ENCODE data around the gene NBEAL2.

The NBEAL2 gene

GRCh38 chr3:47016934-47017435 is 37.5 kb downstream of the NBEAL2 start:
- H3K4me3 ChIP-seq (ENCODE audit: control insufficient read depth in 1 of 7, extremely low read depth in 1 of 7, insufficient read depth in 4 of 7, low read depth in 2 of 7, low read length in 6 of 7): peak overlapping the region in 4 of 7 experiments; percentile 34 to 56 (median 39)
- peak; percentile 73 to 95 (median 94) for DNase-seq
- peak overlapping the region; percentile 34 to 65 for H3K27ac ChIP-seq (ENCODE audit: insufficient read depth in 1 of 2, low read depth in 1 of 2, low read length in 2 of 2, poor library complexity in 1 of 2, severe bottlenecking in 2 of 2)
- no peaks in the 10 kb centered on the region for H3K9me3 ChIP-seq (ENCODE audit: control extremely low read depth in 1 of 5, control insufficient read depth in 4 of 5, insufficient read depth in 2 of 5, low read depth in 1 of 5, low read length in 4 of 5)
- H3K27me3 ChIP-seq (replicated peaks in 2 of 5; ENCODE audit: control insufficient read depth in 4 of 5, insufficient read depth in 5 of 5, low read length in 4 of 5): no peaks in the 10 kb centered on the region
- peaks cover 14 to 70% (median 22%) of the 10 kb centered on the region in 4 experiments for H3K36me3 ChIP-seq (ENCODE audit: control insufficient read depth in 4 of 4, insufficient read depth in 4 of 4, low read length in 3 of 4)
- peaks cover 35 to 62% (median 46%) of the 10 kb centered on the region in 4 experiments for H3K4me1 ChIP-seq (ENCODE audit: control extremely low read depth in 1 of 4, control insufficient read depth in 4 of 4, insufficient read depth in 4 of 4, low read length in 3 of 4)
- CTCF ChIA-PET: interaction anchor here (0.8 to 2.4 kb wide), 4 partner anchors 10 to 94 kb away, joined by 3 to 6 read pairs (median 4); no protein-coding TSS in a partner anchor
- POLR2A ChIA-PET: interaction anchor here (0.6 kb wide), 3 partner anchors 22 to 342 kb away, joined by 3 to 10 read pairs (median 3); no protein-coding TSS in a partner anchor
- WGBS (ENCODE audit: insufficient coverage): no CpG with 5 or more reads among the region's 1 CpG

- Histone ChIP-seq H3K27me3 (replicated peaks in 2 of 5; ENCODE audit: control insufficient read depth in 4 of 5, insufficient read depth in 5 of 5, low read length in 4 of 5) (no peaks in the 10 kb centered on the region), H3K4me3 (ENCODE audit: control insufficient read depth in 1 of 7, extremely low read depth in 1 of 7, insufficient read depth in 4 of 7, low read depth in 2 of 7, low read length in 6 of 7) (peak overlapping the region in 4 of 7 experiments; percentile 5 to 43 (median 32)), H3K4me1 (ENCODE audit: control extremely low read depth in 1 of 4, control insufficient read depth in 4 of 4, insufficient read depth in 4 of 4, low read length in 3 of 4) (peaks cover 35 to 62% (median 48%) of the 10 kb centered on the region in 4 experiments), H3K36me3 (ENCODE audit: control insufficient read depth in 4 of 4, insufficient read depth in 4 of 4, low read length in 3 of 4) (peaks cover 14 to 64% (median 22%) of the 10 kb centered on the region in 4 experiments), H3K27ac (ENCODE audit: insufficient read depth in 1 of 2, low read depth in 1 of 2, low read length in 2 of 2, poor library complexity in 1 of 2, severe bottlenecking in 2 of 2) (peak overlapping the region; percentile 34 to 65), H3K9me3 (ENCODE audit: control extremely low read depth in 1 of 5, control insufficient read depth in 4 of 5, insufficient read depth in 2 of 5, low read depth in 1 of 5, low read length in 4 of 5) (no peaks in the 10 kb centered on the region)
- 63% methylated on average over 3 of the region's 6 CpGs for WGBS (ENCODE audit: insufficient coverage)
- ChIA-PET POLR2A (interaction anchor here (0.6 kb wide), 1 partner anchor 341 kb away, joined by 10 read pairs; no protein-coding TSS in a partner anchor), CTCF (interaction anchor here (0.8 to 2.4 kb wide), 5 partner anchors 11 to 95 kb away, joined by 3 to 6 read pairs (median 3); no protein-coding TSS in a partner anchor)
- no peak for DNase-seq
Measured at GRCh38 chr3:47017504-47018268, 38.2 kb downstream of the NBEAL2 start.

GRCh38 chr3:47018269-47018611 is 38.8 kb downstream of the NBEAL2 start:
- H3K9me3 ChIP-seq (ENCODE audit: control extremely low read depth in 1 of 5, control insufficient read depth in 4 of 5, insufficient read depth in 2 of 5, low read depth in 1 of 5, low read length in 4 of 5): no peaks in the 10 kb centered on the region
- H3K27ac ChIP-seq (ENCODE audit: insufficient read depth in 1 of 2, low read depth in 1 of 2, low read length in 2 of 2, poor library complexity in 1 of 2, severe bottlenecking in 2 of 2): peak overlapping the region; percentile 34 to 65
- CTCF ChIA-PET: interaction anchor here (1.2 to 1.5 kb wide), 2 partner anchors 11 to 91 kb away, joined by 3 read pairs; no protein-coding TSS in a partner anchor
- H3K36me3 ChIP-seq (ENCODE audit: control insufficient read depth in 4 of 4, insufficient read depth in 4 of 4, low read length in 3 of 4): peaks cover 14 to 60% (median 22%) of the 10 kb centered on the region in 4 experiments
- H3K4me3 ChIP-seq (ENCODE audit: control insufficient read depth in 1 of 7, extremely low read depth in 1 of 7, insufficient read depth in 4 of 7, low read depth in 2 of 7, low read length in 6 of 7): peak overlapping the region in 2 of 7 experiments; percentile 4 to 37
- peaks cover 35 to 62% (median 47%) of the 10 kb centered on the region in 4 experiments for H3K4me1 ChIP-seq (ENCODE audit: control extremely low read depth in 1 of 4, control insufficient read depth in 4 of 4, insufficient read depth in 4 of 4, low read length in 3 of 4)
- H3K27me3 ChIP-seq (replicated peaks in 2 of 5; ENCODE audit: control insufficient read depth in 4 of 5, insufficient read depth in 5 of 5, low read length in 4 of 5): no peaks in the 10 kb centered on the region
- POLR2A ChIA-PET: no interaction called here
- no peak for DNase-seq

GRCh38 chr3:47019201-47019600 is 39.7 kb downstream of the NBEAL2 start:
- no peak for DNase-seq
- no peaks in the 10 kb centered on the region for H3K27me3 ChIP-seq (replicated peaks in 2 of 5; ENCODE audit: control insufficient read depth in 4 of 5, insufficient read depth in 5 of 5, low read length in 4 of 5)
- POLR2A ChIA-PET: interaction anchor here (0.6 kb wide), 1 partner anchor 154 kb away, joined by 7 read pairs; no protein-coding TSS in a partner anchor

GRCh38 chr3:47020311-47020710 is 40.8 kb downstream of the NBEAL2 start:
- Histone ChIP-seq H3K36me3 (ENCODE audit: control insufficient read depth in 4 of 4, insufficient read depth in 4 of 4, low read length in 3 of 4) (peaks cover 11 to 50% (median 16%) of the 10 kb centered on the region in 4 experiments), H3K9me3 (ENCODE audit: control extremely low read depth in 1 of 5, control insufficient read depth in 4 of 5, insufficient read depth in 2 of 5, low read depth in 1 of 5, low read length in 4 of 5) (no peaks in the 10 kb centered on the region), H3K4me3 (ENCODE audit: control insufficient read depth in 1 of 7, extremely low read depth in 1 of 7, insufficient read depth in 4 of 7, low read depth in 2 of 7, low read length in 6 of 7) (no peak overlapping the region), H3K4me1 (ENCODE audit: control extremely low read depth in 1 of 4, control insufficient read depth in 4 of 4, insufficient read depth in 4 of 4, low read length in 3 of 4) (peaks cover 34 to 54% (median 43%) of the 10 kb centered on the region in 4 experiments), H3K27ac (ENCODE audit: insufficient read depth in 1 of 2, low read depth in 1 of 2, low read length in 2 of 2, poor library complexity in 1 of 2, severe bottlenecking in 2 of 2) (no peak overlapping the region), H3K27me3 (replicated peaks in 2 of 5; ENCODE audit: control insufficient read depth in 4 of 5, insufficient read depth in 5 of 5, low read length in 4 of 5) (no peaks in the 10 kb centered on the region)
- CTCF ChIA-PET: interaction anchor here (0.8 to 1.3 kb wide), 4 partner anchors 9 to 93 kb away, joined by 3 to 4 read pairs (median 3); no protein-coding TSS in a partner anchor
- WGBS (ENCODE audit: insufficient coverage): 97% methylated on average over 3 of the region's 4 CpGs
- POLR2A ChIA-PET: no interaction called here
- DNase-seq: no peak

More at GRCh38 chr3:47019201-47019600, 39.7 kb downstream of the NBEAL2 start:
- Histone ChIP-seq H3K36me3 (ENCODE audit: control insufficient read depth in 4 of 4, insufficient read depth in 4 of 4, low read length in 3 of 4) (peaks cover 14 to 54% (median 18%) of the 10 kb centered on the region in 4 experiments), H3K4me3 (ENCODE audit: control insufficient read depth in 1 of 7, extremely low read depth in 1 of 7, insufficient read depth in 4 of 7, low read depth in 2 of 7, low read length in 6 of 7) (no peak overlapping the region), H3K4me1 (ENCODE audit: control extremely low read depth in 1 of 4, control insufficient read depth in 4 of 4, insufficient read depth in 4 of 4, low read length in 3 of 4) (peaks cover 35 to 57% (median 47%) of the 10 kb centered on the region in 4 experiments), H3K27ac (ENCODE audit: insufficient read depth in 1 of 2, low read depth in 1 of 2, low read length in 2 of 2, poor library complexity in 1 of 2, severe bottlenecking in 2 of 2) (peak overlapping the region in 1 of 2 experiments; percentile 28), H3K9me3 (ENCODE audit: control extremely low read depth in 1 of 5, control insufficient read depth in 4 of 5, insufficient read depth in 2 of 5, low read depth in 1 of 5, low read length in 4 of 5) (no peaks in the 10 kb centered on the region)
- WGBS (ENCODE audit: insufficient coverage): 86% methylated on average over 1 of the region's 1 CpG
- CTCF ChIA-PET: interaction anchor here (1.0 to 1.3 kb wide), 3 partner anchors 12 to 92 kb away, joined by 3 to 4 read pairs (median 3); no protein-coding TSS in a partner anchor

GRCh38 chr3:47022641-47023071 is 43.2 kb downstream of the NBEAL2 start:
- no peaks in the 10 kb centered on the region for H3K9me3 ChIP-seq (ENCODE audit: control extremely low read depth in 1 of 5, control insufficient read depth in 4 of 5, insufficient read depth in 2 of 5, low read depth in 1 of 5, low read length in 4 of 5)
- peaks cover 13 to 31% (median 22%) of the 10 kb centered on the region in 4 experiments for H3K4me1 ChIP-seq (ENCODE audit: control extremely low read depth in 1 of 4, control insufficient read depth in 4 of 4, insufficient read depth in 4 of 4, low read length in 3 of 4)
- H3K27me3 ChIP-seq (replicated peaks in 2 of 5; ENCODE audit: control insufficient read depth in 4 of 5, insufficient read depth in 5 of 5, low read length in 4 of 5): no peaks in the 10 kb centered on the region
- no peak overlapping the region for H3K4me3 ChIP-seq (ENCODE audit: control insufficient read depth in 1 of 7, extremely low read depth in 1 of 7, insufficient read depth in 4 of 7, low read depth in 2 of 7, low read length in 6 of 7)
- WGBS (ENCODE audit: insufficient coverage): 80% methylated on average over 1 of the region's 1 CpG
- ChIA-PET CTCF (interaction anchor here (0.8 to 1.2 kb wide), 4 partner anchors 9 to 102 kb away, joined by 3 to 5 read pairs (median 3); no protein-coding TSS in a partner anchor), POLR2A (no interaction called here)
- no peak overlapping the region for H3K27ac ChIP-seq (ENCODE audit: insufficient read depth in 1 of 2, low read depth in 1 of 2, low read length in 2 of 2, poor library complexity in 1 of 2, severe bottlenecking in 2 of 2)
- H3K36me3 ChIP-seq (ENCODE audit: control insufficient read depth in 4 of 4, insufficient read depth in 4 of 4, low read length in 3 of 4): peaks cover 9 to 39% (median 14%) of the 10 kb centered on the region in 4 experiments
- DNase-seq: no peak

Measured in common myeloid progenitor, CD34-positive (primary cell).